Endometrial microvascular endothelial cells (primary cell): ENCODE data around the gene SRGAP1. TPM values are rescaled to one million over a fixed set of nuclear protein-coding genes. Genes with fewer than 3 reads are reported as not detected.

Experiments
- in situ Hi-C: cut with HindIII; loops from 2 replicates; pipeline ENCODE4 v1.10.0; 2017; ENCODE audit warnings: low sequenced_read_pairs, low pct_unique_long_range_greater_than_20kb; ENCODE audit errors: inconsistent ontology term
- total RNA-seq: library from RNA; depleted of rRNA; stranded (reverse); fragments of >200 nt; gene quantifications from one replicate; pipeline ENCODE4 v1.2.3, GENCODE V29; 2015; ENCODE audit errors: inconsistent ontology term

SRGAP1 gene
- total RNA-seq, 1 donor from 2014 or later, result 8.4 TPM

- in situ Hi-C loops, result no loop called here
Measured at GRCh38 chr12:63982604-63983295, 138.2 kb downstream of the SRGAP1 start.

GRCh38 chr12:63985456-63985855 is 141.0 kb downstream of the SRGAP1 start:
- in situ Hi-C loops, result no loop called here

DNA sequence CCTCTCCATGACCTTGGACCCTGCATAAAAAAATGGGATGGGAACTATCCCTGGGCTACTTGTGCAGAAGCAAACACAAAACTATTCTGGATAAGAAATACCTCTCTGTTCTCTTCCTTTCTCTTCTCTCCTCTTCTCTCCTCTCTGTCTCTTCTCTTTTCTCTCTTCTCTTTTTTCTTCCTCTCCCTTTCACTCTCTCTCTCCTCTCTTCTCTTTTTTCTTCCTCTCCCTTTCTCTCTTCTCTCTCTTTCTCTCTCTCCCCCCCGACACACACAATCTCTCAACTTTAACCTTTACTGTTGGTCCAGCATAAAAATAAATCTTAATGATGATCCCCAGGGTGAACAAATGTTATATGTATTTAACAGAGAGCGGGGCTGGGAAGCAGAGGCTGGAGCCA is 141.4 kb downstream of the SRGAP1 start:
- in situ Hi-C loops, result no loop called here

DNA sequence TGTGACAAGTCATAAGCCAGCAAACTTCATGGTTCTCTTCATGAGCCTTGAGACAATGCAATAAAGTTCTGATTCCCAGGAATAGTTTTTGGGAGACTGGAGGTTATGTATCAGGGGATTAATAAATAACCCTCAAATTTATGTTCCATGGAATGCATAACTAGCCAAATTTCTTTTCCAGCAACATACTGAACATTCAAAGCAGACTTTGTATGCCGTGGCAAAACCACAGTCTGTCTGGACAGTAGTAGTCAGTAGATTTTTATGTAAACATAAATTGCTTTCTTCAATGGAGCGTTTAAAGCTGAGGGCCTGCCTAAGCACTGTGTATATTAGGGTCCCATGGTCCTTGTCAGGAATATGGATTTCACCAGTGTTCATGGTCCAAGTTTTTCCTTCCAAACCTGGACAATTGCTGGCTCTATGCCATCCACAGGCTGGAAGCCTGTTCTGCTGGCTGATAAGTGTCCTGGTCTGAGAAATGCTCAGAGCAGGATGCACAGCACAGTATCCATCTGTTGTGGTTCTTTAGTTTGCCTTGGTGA is 144.9 kb downstream of the SRGAP1 start:
- in situ Hi-C loops, result no loop called here

- in situ Hi-C loops, result no loop called here
Measured at GRCh38 chr12:63990828-63991547, 146.5 kb downstream of the SRGAP1 start.

DNA sequence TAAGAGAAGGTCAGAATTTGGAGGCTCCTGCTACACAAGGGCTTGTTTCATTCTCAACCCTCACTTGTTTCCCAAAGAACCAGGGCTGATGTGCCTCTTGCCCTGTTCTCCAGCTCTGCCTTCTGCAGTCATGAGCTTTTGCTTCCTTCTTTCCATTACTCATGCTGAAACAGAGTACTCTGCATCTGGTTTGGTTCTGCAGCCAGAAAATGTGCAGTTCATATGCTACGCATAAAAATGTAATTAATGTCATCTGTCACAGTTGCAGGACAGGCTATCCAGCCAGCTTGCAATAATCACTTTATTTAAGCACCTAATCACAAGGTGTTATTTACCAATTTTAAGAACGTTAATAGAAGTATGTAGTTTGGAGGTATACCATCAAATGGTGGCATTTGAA is 150.2 kb downstream of the SRGAP1 start:
- in situ Hi-C loops, result no loop called here

DNA sequence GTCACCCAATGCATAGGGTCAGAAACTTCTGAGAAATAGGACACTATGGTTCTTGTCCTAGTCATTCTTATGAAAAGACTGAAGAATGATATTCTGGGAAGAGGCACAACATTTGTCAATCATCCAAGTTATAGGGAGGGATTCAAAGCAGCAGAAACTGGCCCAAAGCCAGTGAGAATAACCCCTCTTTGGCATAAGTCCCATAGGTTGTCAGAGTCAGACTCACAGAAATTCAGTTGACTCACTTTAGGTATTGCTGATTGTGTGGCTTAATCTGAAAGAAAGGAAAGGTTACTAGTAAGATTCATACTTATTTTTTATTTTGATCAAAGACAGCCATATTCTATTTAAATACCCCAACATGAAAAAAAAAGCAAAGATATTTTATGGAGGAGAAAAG is 151.0 kb downstream of the SRGAP1 start:
- in situ Hi-C loops, result no loop called here

DNA sequence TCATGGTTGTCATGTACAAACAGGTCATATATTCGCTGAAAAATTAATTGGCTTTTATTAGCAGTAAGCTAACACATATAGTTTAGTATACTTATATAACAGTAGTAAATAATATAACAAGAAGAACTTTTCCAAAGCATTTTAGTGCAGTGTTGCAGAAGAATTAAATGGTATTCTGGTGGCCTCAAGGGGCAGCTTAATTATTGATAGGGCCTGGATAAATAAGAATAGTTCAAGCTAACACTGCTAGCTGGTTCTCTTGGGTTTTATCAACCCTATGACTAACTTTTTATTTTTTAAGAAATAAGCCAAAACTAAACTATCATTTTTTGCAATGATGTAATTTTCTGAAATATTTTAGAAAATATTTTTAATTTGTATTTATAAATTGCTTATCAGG is 152.1 kb downstream of the SRGAP1 start:
- in situ Hi-C loops, result no loop called here

- in situ Hi-C loops, result no loop called here
Measured at GRCh38 chr12:63997198-63997597, 152.7 kb downstream of the SRGAP1 start.

GRCh38 chr12:63998584-63998983 is 154.1 kb downstream of the SRGAP1 start:
- in situ Hi-C loops, result no loop called here

GRCh38 chr12:63999853-64000252 is 155.4 kb downstream of the SRGAP1 start:
- in situ Hi-C loops, result no loop called here

- in situ Hi-C loops, result no loop called here
Measured at GRCh38 chr12:64001439-64001838, 156.9 kb downstream of the SRGAP1 start.

DNA sequence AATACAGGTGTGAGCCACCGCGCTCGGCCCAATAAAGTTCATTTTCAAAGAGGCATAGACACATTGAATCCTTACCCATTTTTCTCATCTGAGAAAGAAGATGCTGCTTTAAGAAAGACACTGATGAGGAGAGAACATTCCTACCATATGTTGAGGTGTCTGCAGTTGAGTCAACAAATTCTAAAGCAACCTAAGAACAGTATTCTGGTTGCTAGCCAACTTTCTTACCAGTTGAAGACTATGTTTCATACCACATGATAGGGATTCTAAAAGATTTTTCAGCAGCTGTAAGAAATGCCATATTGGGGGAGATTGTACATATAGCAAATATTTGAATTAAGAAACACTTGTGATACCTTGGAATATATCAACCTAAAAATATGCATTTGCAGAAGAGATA is 160.1 kb downstream of the SRGAP1 start:
- in situ Hi-C loops, result no loop called here

DNA sequence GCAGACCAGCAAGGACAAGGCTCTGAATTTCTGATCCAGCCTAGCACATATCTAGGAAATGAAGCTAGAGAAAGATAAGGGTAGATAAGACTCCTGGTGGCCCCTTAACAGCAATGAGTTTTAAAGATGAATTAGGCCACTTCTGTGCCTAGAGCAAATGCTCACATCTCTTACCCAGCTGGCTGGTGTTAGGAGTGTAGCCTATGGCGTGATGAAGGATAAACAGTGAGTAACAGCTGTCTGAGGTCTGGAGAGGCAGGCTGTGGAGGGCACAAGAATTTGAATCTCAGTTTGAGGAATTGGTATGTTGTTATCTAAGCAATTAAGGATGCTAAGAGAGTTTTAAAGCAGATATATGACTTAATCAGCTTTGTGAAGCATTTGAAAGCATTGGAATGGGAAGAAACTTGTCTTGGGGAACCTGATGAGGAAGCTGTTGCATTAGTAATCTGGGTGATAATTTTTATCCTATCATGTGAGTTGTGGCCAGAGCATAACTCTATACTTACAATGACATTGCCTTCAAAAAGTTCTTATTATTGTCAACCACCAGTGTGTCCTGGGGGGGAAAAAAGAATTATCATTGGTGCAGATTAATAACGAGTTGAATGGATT is 161.8 kb downstream of the SRGAP1 start:
- in situ Hi-C loops, result no loop called here

DNA sequence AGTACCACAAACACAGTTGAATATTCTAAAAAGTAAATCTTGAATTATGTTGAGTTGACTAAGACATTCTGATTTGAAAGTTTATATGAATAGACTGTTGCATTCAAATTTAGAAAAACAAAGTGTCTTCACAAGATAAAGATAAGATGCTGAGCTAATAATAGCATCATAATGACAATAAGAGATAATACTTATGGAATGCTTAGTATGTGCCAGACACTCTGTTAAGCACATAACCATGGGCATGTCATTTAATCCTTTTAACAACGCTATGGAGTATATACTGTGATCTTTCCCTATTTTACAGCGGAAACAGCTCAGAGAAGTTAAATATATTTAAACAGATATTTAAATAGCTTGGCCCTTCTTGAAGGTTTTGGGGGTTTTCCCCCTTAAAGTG is 163.4 kb downstream of the SRGAP1 start:
- in situ Hi-C loops, result no loop called here

DNA sequence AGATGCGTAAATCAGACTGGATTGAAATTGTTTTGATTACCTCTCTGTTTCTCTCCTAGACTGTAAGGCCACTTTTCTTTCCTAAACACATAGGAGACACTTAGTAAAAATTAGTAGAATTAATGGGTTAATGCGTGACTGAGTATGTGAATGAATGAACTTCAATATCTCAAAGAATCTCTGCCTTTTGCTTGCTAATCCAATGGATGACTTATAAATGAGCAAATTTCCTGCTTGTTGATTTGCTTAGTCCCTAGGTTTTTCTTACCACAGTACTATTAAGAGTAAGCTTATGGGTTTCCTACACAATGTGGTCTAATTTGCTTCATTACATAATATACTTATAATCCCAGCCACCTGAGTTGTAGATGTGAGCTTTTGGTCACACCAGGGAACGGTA is 164.1 kb downstream of the SRGAP1 start:
- in situ Hi-C loops, result no loop called here

DNA sequence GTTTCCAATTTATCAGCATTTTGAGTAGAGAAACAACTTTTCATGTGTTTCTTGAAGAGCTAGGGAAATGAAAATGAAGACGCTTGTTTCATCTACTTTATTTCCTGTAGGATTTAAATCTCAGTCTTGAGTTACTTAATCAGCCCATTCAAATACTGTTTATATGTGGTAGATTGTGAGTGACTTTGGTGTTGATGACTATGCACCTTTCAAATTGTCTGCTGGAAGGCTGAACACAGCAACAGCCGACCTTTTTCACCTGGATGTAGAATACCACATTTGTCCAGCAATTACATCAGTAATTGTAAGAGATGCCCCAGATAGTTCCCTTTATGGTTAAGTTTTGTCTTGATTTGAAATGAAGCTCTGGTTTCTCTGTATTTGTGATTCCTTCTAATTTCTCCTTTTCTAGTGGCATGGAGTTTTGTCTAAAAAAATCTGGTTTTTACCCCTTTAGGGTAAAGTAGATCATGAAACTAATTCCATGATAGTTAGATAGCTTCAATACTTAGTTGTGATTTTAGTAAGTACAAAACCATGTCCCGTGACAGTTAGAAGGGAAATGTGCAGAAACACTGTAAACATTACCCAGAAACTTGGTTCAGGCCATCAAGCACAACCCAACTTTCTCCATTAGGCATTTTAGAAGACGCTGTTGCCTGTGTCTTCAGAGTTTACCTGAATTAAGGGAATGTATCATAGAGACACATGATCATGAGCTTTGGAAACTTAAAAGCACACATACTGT is 165.0 kb downstream of the SRGAP1 start:
- in situ Hi-C loops, result no loop called here

GRCh38 chr12:64010069-64010686 is 165.7 kb downstream of the SRGAP1 start:
- in situ Hi-C loops, result no loop called here

GRCh38 chr12:64016521-64016920 is 172.0 kb downstream of the SRGAP1 start:
- in situ Hi-C loops, result no loop called here
